22Rv1 (cell line): Measurements from ENCODE around the gene ELAVL1.
"Not testable (repeated sequence)": the region's sequence is repeated elsewhere in the genome, so short reads cannot be mapped to it uniquely, and the experiment has no call there.

ENCODE experiments used
- H3K27ac ChIP-seq: fragments of 450-650 bp; 2 replicates; pipeline ENCODE4 v1.5.1; 2017
- ZFX ChIP-seq: fragments of 450-650 bp; IDR thresholded peaks from 2 replicates; pipeline ENCODE4 v1.6.1; 2017; ENCODE audit warnings: antibody characterized with exemption, borderline replicate concordance
- TF ChIP-seq, protein P1 (sequence below): fragments of 450-650 bp; IDR thresholded peaks from 2 replicates; pipeline ENCODE4 v1.5.1; 2017; ENCODE audit warnings: mild to moderate bottlenecking

Gene ELAVL1

DNA sequence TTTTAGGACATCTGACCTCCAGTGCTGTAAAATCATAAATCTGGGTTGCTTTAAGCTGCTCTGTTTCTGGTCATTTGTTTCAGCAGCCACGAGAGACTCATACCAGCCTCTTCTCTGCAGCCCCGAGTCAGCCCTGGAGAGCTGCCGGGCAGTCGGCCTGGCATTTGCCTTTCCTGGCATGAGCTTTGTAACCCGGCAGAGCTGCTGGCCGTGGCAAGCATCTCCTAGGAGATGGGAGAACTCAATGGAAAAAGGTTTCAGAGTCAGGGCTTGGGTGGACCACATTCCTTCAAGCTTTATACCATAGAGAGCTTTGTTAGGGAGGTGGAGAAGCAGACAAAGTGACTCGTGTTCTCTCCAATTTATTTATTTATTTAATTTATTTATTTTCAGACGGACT, 25.5 kb upstream of the ELAVL1 start:
- TF ChIP-seq, protein P1, sequence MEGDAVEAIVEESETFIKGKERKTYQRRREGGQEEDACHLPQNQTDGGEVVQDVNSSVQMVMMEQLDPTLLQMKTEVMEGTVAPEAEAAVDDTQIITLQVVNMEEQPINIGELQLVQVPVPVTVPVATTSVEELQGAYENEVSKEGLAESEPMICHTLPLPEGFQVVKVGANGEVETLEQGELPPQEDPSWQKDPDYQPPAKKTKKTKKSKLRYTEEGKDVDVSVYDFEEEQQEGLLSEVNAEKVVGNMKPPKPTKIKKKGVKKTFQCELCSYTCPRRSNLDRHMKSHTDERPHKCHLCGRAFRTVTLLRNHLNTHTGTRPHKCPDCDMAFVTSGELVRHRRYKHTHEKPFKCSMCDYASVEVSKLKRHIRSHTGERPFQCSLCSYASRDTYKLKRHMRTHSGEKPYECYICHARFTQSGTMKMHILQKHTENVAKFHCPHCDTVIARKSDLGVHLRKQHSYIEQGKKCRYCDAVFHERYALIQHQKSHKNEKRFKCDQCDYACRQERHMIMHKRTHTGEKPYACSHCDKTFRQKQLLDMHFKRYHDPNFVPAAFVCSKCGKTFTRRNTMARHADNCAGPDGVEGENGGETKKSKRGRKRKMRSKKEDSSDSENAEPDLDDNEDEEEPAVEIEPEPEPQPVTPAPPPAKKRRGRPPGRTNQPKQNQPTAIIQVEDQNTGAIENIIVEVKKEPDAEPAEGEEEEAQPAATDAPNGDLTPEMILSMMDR = no peak
- TF ChIP-seq ZFX = no peak
- no peak overlapping the region for H3K27ac ChIP-seq

DNA sequence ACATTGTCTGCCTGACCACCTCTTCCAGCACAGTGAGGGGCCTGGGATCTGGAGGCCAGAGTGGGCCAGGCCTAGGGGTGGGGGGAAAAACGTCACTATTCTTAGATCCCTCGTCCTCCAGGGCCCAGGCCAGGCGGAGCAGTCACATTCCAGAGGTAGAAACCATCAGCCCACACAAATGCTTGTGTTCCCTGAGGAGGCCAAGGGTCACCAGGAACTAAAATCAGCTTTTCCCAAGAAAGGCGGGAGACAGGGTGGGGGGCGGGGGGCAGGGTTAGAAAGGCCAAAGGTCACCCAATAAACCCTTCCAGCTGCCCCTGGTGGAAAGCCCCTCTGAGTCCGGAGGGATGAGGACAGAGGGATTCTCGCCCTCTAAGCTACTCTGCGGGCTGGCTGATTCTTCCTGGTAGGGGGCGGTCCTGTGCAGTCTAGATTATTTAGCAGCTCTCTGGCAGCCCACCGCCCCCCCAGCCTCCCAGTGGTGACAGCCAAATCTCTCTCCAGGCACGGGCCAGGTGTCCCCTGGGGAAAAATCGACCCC, 23.6 kb upstream of the ELAVL1 start:
- TF ChIP-seq, protein P1 = no peak
- TF ChIP-seq ZFX = no peak
- H3K27ac ChIP-seq = no peak overlapping the region

DNA sequence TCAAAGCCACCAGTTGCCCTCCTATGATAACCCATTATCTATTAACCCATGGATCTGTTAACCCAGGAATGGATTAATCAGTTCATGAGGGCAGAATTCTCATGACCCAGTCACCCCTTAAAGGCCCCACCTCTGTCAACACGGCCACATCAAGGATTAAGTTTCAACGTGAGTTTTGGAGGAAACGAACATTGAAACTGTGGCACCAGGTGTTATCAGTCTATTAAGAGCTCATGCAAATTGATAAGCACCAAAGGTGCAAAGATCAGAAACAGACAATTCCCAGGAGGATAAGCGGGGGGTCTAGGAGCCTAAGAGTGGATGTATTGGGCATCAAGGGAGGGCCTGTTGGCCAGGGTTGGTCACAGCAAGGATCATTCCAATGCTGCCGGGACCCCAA, 19.9 kb upstream of the ELAVL1 start:
- no peak overlapping the region for H3K27ac ChIP-seq
- no peak for TF ChIP-seq ZFX
- TF ChIP-seq, protein P1 = no peak

DNA sequence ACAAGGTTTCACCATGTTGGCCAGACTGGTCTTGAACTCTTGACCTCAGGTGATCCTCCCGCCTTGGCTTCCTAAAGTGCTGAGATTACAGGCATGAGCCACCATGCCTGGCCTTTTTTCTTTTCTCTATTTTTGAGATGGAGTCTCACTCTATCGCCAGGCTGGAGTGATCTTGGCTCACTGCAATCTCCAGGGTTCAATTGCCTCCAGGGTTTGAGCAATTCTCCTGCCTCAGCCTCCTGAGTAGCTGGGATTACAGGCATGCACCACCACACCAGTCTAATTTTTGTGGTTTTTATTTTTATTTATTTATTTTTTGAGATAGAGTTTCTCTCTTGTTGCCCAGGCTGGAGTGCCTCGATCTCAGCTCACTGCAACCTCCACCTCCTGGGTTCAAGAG, 18.8 kb upstream of the ELAVL1 start:
- not testable (repeated sequence) for H3K27ac ChIP-seq

DNA sequence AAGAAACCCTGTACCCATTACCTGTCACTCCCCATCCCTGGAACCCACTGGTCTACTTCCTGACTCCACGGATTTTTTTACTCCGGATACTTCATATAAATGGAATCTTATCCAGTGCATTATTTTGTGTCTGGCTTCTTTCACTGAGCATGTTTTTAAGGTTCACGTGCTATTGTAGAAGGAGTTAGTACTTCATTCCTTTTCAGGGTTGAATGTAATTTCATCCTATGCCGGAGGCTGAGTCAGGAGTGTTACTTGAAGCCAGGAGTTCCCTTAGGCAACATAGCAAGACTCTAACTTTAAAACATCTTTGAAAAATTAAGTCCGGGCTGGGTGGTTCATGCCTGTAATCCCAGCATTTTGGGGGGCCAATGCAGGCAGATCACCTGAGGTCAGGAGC, 17.9 kb upstream of the ELAVL1 start:
- H3K27ac ChIP-seq = no peak overlapping the region
- TF ChIP-seq, protein P1 = no peak
- TF ChIP-seq ZFX = no peak

DNA sequence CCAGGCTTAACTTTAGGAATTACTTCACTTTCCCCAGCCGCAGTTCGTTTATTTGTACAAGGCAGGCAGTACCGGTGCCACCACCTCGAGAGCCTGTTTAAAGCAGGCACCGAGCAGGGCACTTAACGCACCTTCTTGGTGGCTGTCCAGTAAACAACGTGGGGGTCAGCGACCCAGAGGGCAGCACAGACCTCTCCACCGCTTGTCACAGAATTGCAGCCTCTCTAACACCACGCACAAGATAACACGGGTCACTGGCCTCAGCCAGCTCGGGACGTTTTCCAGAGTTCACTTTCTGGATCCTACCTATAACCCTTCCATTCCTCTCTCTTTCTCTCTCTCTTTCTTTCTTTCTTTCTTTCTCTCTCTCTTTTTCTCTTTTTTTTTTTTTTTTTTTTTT, 16.8 kb upstream of the ELAVL1 start:
- TF ChIP-seq, protein P1 = no peak
- no peak for TF ChIP-seq ZFX
- no peak overlapping the region for H3K27ac ChIP-seq

DNA sequence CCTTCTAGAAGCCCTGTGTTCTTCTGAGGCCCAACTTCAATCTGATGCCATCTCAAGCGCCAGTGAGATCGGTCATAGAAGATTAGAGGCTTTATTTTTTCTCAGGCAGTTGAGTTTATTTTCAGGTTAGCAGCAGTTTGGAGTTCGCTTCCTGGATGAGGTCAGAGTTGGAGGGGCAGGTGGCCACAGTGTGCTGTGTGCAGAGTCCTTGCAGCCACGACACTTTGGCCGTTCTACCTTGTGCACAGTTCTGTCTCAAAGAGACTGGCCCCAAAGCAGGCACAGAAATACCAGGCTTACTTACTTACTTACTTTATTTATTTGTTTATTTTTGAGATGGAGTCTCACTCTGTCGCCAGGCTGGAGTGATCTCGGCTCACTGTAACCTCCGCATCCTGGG, 15.9 kb upstream of the ELAVL1 start:
- no peak overlapping the region for H3K27ac ChIP-seq
- TF ChIP-seq, protein P1 = no peak
- no peak for TF ChIP-seq ZFX

DNA sequence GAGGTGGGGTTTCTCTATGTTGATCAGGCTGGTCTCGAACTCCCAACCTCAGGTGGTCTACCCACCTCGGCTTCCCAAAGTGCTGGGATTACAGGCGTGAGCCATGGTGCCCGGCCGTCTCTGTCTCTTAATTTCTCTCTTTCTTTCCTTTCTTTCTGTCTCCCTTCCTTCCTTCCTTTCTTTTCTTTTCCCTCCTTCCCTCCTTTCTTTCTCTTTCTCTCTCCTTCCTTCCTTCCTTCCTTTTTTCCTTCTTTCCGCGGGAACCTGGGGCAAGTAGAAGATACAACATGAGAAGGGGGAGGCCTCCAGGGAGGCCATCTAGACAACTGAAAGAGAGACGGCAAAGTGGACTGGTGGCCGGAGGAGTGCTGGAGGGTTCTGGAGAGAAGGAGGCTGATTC, 15.2 kb upstream of the ELAVL1 start:
- TF ChIP-seq, protein P1 = no peak
- TF ChIP-seq ZFX = no peak
- no peak overlapping the region for H3K27ac ChIP-seq
